ENCODE measurements around the gene FABP7. TPM values are rescaled to one million over a fixed set of nuclear protein-coding genes. Genes with fewer than 3 reads are reported as not detected.
A peak's percentile ranks its signal among the peaks of the same experiment; 100 is the strongest.

The FABP7 gene
- total and polyA plus RNA-seq, 2 of the 13 experiments (the other 11 are each of a cell fraction or from before 2014, with no cell fraction given), result not detected

DNA sequence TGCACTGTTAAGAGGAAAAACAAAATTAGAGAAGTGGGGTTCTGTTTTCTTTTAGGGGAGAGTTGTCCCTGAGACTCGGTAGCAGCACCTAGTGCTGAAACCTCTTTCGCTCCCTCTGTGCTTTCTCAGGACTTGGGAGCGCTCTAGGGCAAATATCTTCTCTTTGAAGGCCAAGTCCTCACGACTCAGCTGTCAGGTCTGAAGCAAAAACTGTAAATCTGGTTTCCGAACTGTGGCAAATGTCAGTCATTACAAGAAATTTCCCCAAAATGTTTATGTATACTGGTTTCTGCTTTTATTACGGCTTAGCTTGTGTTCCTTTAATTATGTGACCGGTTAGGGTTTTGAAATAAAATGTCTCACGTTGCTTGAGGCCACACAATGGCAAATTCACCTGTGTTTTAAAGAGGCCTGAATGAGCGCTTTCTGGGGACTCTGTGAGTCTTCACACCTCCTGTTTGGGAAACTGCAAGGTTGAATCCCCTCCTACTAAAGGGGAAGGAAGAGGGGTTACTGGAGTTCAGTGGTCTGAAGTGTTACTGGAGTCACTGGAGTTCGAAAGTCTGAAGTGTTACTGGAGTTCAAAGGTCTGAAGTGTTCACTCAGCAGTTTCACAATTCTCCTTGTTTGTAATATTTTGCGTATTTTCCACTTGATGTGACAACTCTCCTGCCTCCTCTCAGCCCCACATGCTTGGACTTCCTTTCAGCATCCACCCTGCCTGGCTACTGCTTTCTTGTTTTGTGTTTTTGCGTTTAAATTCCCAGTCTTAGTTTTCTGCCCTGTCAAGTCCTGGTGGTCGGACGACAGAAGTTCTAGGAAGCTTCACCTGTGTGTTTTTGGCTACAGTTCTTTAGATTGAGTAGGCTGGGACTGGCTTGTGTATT is 11.2 kb downstream of the FABP7 start (continued):
- 0 out of 2 replicates have a peak, but pooled peaks have one; percentile 40 for TF ChIP-seq DPF2 (CRISPR knock-in tag; IDR thresholded peaks at IDR 0.05; ENCODE audit: borderline replicate concordance, low read depth)
- TF ChIP-seq SYNCRIP (IDR thresholded peaks at IDR 0.05; ENCODE audit: insufficient read depth, low read depth, low read length), result no peak
- TF ChIP-seq FLYWCH1 (CRISPR knock-in tag; IDR thresholded peaks at IDR 0.05), result no peak
- TF ChIP-seq, protein P1, sequence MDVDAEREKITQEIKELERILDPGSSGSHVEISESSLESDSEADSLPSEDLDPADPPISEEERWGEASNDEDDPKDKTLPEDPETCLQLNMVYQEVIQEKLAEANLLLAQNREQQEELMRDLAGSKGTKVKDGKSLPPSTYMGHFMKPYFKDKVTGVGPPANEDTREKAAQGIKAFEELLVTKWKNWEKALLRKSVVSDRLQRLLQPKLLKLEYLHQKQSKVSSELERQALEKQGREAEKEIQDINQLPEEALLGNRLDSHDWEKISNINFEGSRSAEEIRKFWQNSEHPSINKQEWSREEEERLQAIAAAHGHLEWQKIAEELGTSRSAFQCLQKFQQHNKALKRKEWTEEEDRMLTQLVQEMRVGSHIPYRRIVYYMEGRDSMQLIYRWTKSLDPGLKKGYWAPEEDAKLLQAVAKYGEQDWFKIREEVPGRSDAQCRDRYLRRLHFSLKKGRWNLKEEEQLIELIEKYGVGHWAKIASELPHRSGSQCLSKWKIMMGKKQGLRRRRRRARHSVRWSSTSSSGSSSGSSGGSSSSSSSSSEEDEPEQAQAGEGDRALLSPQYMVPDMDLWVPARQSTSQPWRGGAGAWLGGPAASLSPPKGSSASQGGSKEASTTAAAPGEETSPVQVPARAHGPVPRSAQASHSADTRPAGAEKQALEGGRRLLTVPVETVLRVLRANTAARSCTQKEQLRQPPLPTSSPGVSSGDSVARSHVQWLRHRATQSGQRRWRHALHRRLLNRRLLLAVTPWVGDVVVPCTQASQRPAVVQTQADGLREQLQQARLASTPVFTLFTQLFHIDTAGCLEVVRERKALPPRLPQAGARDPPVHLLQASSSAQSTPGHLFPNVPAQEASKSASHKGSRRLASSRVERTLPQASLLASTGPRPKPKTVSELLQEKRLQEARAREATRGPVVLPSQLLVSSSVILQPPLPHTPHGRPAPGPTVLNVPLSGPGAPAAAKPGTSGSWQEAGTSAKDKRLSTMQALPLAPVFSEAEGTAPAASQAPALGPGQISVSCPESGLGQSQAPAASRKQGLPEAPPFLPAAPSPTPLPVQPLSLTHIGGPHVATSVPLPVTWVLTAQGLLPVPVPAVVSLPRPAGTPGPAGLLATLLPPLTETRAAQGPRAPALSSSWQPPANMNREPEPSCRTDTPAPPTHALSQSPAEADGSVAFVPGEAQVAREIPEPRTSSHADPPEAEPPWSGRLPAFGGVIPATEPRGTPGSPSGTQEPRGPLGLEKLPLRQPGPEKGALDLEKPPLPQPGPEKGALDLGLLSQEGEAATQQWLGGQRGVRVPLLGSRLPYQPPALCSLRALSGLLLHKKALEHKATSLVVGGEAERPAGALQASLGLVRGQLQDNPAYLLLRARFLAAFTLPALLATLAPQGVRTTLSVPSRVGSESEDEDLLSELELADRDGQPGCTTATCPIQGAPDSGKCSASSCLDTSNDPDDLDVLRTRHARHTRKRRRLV (CRISPR knock-in tag; IDR thresholded peaks at IDR 0.05), result no peak
- TF ChIP-seq CC2D1A (CRISPR knock-in tag; IDR thresholded peaks at IDR 0.05), result no peak
- TF ChIP-seq THYN1 (CRISPR knock-in tag; IDR thresholded peaks at IDR 0.05; ENCODE audit: borderline replicate concordance, low read depth), result no peak
- no peak; the same call in 1 of the 2 replicates for TF ChIP-seq HOXA5 (CRISPR knock-in tag; IDR thresholded peaks at IDR 0.05)
- TF ChIP-seq KDM1A (CRISPR knock-in tag; IDR thresholded peaks at IDR 0.05), result no peak; the same call in 1 of the 2 replicates
- no peak for TF ChIP-seq ZNF550 (CRISPR knock-in tag; IDR thresholded peaks at IDR 0.05; ENCODE audit: borderline replicate concordance)
- peak; percentile 48; the same call in 1 of the 2 replicates for TF ChIP-seq HOXA3 (CRISPR knock-in tag; IDR thresholded peaks at IDR 0.05)
- TF ChIP-seq, protein P2, sequence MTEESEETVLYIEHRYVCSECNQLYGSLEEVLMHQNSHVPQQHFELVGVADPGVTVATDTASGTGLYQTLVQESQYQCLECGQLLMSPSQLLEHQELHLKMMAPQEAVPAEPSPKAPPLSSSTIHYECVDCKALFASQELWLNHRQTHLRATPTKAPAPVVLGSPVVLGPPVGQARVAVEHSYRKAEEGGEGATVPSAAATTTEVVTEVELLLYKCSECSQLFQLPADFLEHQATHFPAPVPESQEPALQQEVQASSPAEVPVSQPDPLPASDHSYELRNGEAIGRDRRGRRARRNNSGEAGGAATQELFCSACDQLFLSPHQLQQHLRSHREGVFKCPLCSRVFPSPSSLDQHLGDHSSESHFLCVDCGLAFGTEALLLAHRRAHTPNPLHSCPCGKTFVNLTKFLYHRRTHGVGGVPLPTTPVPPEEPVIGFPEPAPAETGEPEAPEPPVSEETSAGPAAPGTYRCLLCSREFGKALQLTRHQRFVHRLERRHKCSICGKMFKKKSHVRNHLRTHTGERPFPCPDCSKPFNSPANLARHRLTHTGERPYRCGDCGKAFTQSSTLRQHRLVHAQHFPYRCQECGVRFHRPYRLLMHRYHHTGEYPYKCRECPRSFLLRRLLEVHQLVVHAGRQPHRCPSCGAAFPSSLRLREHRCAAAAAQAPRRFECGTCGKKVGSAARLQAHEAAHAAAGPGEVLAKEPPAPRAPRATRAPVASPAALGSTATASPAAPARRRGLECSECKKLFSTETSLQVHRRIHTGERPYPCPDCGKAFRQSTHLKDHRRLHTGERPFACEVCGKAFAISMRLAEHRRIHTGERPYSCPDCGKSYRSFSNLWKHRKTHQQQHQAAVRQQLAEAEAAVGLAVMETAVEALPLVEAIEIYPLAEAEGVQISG (CRISPR knock-in tag; IDR thresholded peaks at IDR 0.05), result no peak
- peak; percentile 69 for TF ChIP-seq KDM6A (CRISPR knock-in tag; IDR thresholded peaks at IDR 0.05; ENCODE audit: low read depth)
- peak; percentile 18; the same call in 1 of the 2 replicates for TF ChIP-seq ZNF772 (CRISPR knock-in tag; IDR thresholded peaks at IDR 0.05)
- TF ChIP-seq, protein P3, sequence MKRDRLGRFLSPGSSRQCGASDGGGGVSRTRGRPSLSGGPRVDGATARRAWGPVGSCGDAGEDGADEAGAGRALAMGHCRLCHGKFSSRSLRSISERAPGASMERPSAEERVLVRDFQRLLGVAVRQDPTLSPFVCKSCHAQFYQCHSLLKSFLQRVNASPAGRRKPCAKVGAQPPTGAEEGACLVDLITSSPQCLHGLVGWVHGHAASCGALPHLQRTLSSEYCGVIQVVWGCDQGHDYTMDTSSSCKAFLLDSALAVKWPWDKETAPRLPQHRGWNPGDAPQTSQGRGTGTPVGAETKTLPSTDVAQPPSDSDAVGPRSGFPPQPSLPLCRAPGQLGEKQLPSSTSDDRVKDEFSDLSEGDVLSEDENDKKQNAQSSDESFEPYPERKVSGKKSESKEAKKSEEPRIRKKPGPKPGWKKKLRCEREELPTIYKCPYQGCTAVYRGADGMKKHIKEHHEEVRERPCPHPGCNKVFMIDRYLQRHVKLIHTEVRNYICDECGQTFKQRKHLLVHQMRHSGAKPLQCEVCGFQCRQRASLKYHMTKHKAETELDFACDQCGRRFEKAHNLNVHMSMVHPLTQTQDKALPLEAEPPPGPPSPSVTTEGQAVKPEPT (CRISPR knock-in tag; IDR thresholded peaks at IDR 0.05; ENCODE audit: low read depth), result no peak
- TF ChIP-seq ZKSCAN8 (CRISPR knock-in tag; IDR thresholded peaks at IDR 0.05; ENCODE audit: borderline replicate concordance), result no peak
- TF ChIP-seq ZNF768 (CRISPR knock-in tag; IDR thresholded peaks at IDR 0.05), result no peak
